Aorta (tissue), 5 donors: ENCODE measurements around the gene PAK4. TPM values are rescaled to one million over a fixed set of nuclear protein-coding genes. Genes with fewer than 3 reads are reported as not detected.

Source experiments
- ATAC-seq: fragments of 200-7000 bp; cut with Tn5 transposase; one replicate; pipeline ENCODE4 v1.9.1; 2022; ENCODE audit warnings: moderate library complexity; ENCODE audit not compliant: low FRiP score
- DNase-seq, 2 donors: peaks; one replicate each; pipeline ENCODE4 v3.0.0-alpha.2; 2020
- H3K27ac ChIP-seq, 2 donors: one replicate each; pipeline ENCODE4 v1.5.1; 2013; ENCODE audit warnings: low read length in 2 of 2, mild to moderate bottlenecking in 2 of 2, moderate library complexity in 2 of 2, control low read depth in 1 of 2, inconsistent platforms in 1 of 2, low read depth in 1 of 2
- H3K27me3 ChIP-seq, 2 donors: one replicate each; pipeline ENCODE4 v1.6.1; 2013; ENCODE audit warnings: control low read depth in 1 of 2, low read length in 1 of 2, mild to moderate bottlenecking in 1 of 2, moderate library complexity in 1 of 2; ENCODE audit not compliant: insufficient read depth in 2 of 2, control insufficient read depth in 1 of 2
- H3K36me3 ChIP-seq, 2 donors: one replicate each; pipeline ENCODE4 v1.6.1; 2013; ENCODE audit warnings: control low read depth in 1 of 2, low read length in 1 of 2, mild to moderate bottlenecking in 1 of 2; ENCODE audit not compliant: insufficient read depth in 2 of 2, control insufficient read depth in 1 of 2
- H3K4me1 ChIP-seq, 2 donors: one replicate each; pipeline ENCODE4 v1.6.1; 2013; ENCODE audit warnings: low read length in 2 of 2, control low read depth in 1 of 2, mild to moderate bottlenecking in 1 of 2, moderate library complexity in 1 of 2; ENCODE audit not compliant: insufficient read depth in 2 of 2, control insufficient read depth in 1 of 2
- H3K4me3 ChIP-seq, 2 donors: one replicate each; pipeline ENCODE4 v1.5.1; 2013; ENCODE audit warnings: low read length in 2 of 2, control low read depth in 1 of 2, mild to moderate bottlenecking in 1 of 2
- H3K9me3 ChIP-seq: one replicate; pipeline ENCODE4 v1.6.1; 2013; ENCODE audit warnings: mild to moderate bottlenecking, low read length; ENCODE audit not compliant: control insufficient read depth
- WGBS, 2 donors: extraction: QIAGEN DNeasy Blood & Tissue Kit; methylation state at CpG; one replicate each; pipeline ENCODE4 v1.1.7; 2013; 5-methylcytosine and 5-hydroxymethylcytosine counted together
- intact Hi-C, 2 donors: fragments of 100-400 bp; cut with DNase I; formaldehyde crosslinking; loops; one replicate each; pipeline versions ENCODE4 v1.14.2 to v1.15.0; 2022
- polyA plus RNA-seq, 2 donors: library from polyadenylated mRNA; stranded (reverse); fragments of 200-250 nt; gene quantifications; one replicate each; pipeline ENCODE4 v1.2.3, GENCODE V29; 2013
- total RNA-seq, 2 donors: library from RNA; stranded (reverse); fragmentation: NEBNext Ultra II Directional; extraction: Animal tissue kit (Norgen Biotek cat#: 25700); gene quantifications; one replicate each; pipeline ENCODE4 v1.2.1, GENCODE V29; 2021
- donor health status: healthy with polysubstance abuse.
- donor health status: Bipolar disorder and iron deficiency.
- donor health status: DM: no; HTN: no; CAD: no.
- donor health status: DM: no; HTN: no; CAD: no.
- donor health status: DM: yes; HTN: yes; CAD: no.

PAK4 gene
- total and polyA plus RNA-seq, 4 donors = 8.0 to 22.2 (median 14.2) TPM

DNA sequence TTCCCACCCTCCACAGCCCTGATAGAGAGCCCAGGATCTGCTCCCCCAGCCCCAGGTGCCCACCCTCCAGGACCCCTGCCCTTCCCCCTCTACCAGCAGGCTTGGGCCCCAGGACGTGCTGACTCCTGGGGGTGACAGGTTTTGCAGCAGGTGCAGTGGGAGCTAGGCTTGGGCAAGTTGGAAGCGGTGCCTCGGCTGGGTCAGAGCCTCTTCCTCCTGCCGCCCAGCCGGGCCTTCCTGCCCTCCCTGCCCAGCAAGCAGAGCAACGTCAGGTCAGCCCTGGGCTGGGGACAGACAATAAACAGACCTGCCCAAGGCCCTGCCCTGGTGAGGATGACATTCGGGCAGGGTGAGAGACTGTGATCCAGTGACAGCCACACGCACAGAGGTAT, 62.0 kb downstream of the PAK4 start:
- intact Hi-C loops = loop anchor here (1.0 to 5.0 kb wide), 2 partner anchors 65 kb away; no protein-coding TSS in a partner anchor
- Histone ChIP-seq H3K36me3 (no peaks in the 10 kb centered on the region), H3K4me1 (no peaks in the 10 kb centered on the region), H3K9me3 (no peaks in the 10 kb centered on the region), H3K27me3 (no peaks in the 10 kb centered on the region), H3K27ac (no peak overlapping the region), H3K4me3 (no peak overlapping the region)
- DNase-seq (no peak), ATAC-seq (no peak)
- WGBS, 2 donors = 43 to 46% methylated on average over 8 of the region's 8 CpGs

DNA sequence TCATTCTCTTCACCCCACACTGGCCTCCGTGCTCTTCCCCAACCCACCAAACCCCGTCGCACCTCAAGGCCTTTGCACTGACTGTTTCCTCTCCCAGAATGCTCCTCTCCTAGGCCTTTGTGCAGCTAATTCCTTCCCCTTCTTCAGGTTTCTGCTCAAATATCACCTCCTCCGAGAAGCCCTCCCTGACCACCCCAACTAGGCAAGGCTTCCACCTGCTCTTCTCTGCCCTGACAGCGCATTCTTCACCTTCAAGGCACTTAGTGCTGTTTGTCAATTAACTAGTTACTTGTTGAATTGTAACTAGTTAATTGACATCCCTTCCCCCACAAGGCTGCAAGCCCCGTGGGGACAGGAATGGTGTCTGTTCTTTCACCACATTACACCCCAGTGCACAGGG, 63.4 kb downstream of the PAK4 start:
- DNase-seq (no peak), ATAC-seq (no peak)
- Histone ChIP-seq H3K27ac (no peak overlapping the region), H3K9me3 (no peaks in the 10 kb centered on the region), H3K36me3 (no peaks in the 10 kb centered on the region), H3K4me3 (no peak overlapping the region), H3K4me1 (no peaks in the 10 kb centered on the region), H3K27me3 (no peaks in the 10 kb centered on the region)
- intact Hi-C loops = loop anchor here in 1 of 2 donors (5.0 kb wide), 1 partner anchor 67 kb away; no protein-coding TSS in a partner anchor
- 72 to 77% methylated on average over 6 of the region's 6 CpGs for WGBS, 2 donors

DNA sequence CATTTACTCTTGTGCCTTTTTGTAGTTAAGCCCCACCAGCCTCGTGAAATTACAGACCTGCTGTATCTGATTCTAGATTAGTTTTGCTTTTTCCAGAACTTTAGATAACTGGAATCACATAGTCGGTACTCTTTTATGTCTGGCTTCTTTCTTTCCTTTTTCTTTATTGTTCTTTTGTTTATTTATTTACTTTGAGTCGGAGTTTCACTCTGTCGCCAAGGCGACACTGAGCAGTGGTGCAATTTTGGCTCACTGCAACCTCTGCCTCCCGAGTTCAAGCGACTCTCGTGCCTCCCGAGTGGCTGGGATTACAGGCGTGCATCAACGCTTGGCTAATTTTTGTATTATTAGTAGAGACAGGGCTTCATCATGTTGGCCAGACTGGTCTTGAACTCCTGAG, 65.2 kb downstream of the PAK4 start:
- Histone ChIP-seq H3K9me3 (no peaks in the 10 kb centered on the region), H3K27ac (no peak overlapping the region), H3K4me3 (no peak overlapping the region), H3K36me3 (no peaks in the 10 kb centered on the region), H3K27me3 (no peaks in the 10 kb centered on the region), H3K4me1 (no peaks in the 10 kb centered on the region)
- intact Hi-C loops = no loop called here
- DNase-seq = no peak
- WGBS, 2 donors = 22 to 26% methylated on average over 11 of the region's 11 CpGs
- no peak for ATAC-seq

DNA sequence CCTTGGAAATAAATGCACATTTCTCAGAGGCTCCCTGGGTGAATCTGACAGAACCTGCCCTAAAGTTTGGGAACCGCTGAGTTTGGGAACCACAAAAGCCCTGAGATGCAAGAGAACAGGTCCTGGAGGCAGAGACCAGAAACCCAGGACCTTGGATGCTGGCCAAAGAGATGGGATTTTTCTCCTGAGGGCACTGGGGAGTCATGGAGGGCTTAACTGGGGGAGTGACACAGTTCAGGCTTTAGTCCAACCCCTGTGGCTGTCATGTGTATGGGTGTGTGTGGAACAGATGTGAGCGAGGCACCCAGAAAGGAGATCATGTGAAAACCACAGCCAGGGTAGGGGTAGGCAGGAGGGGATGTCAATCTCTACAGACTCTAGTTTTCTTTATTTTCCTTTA, 67.3 kb downstream of the PAK4 start:
- H3K36me3 ChIP-seq = no peaks in the 10 kb centered on the region
- no peaks in the 10 kb centered on the region for H3K9me3 ChIP-seq
- no peaks in the 10 kb centered on the region for H3K4me1 ChIP-seq
- no peaks in the 10 kb centered on the region for H3K27me3 ChIP-seq
- DNase-seq (no peak), ATAC-seq (no peak)
- 93 to 98% methylated on average over 2 of the region's 2 CpGs for WGBS, 2 donors
- no peak overlapping the region for H3K4me3 ChIP-seq
- H3K27ac ChIP-seq = no peak overlapping the region
- intact Hi-C loops = no loop called here

DNA sequence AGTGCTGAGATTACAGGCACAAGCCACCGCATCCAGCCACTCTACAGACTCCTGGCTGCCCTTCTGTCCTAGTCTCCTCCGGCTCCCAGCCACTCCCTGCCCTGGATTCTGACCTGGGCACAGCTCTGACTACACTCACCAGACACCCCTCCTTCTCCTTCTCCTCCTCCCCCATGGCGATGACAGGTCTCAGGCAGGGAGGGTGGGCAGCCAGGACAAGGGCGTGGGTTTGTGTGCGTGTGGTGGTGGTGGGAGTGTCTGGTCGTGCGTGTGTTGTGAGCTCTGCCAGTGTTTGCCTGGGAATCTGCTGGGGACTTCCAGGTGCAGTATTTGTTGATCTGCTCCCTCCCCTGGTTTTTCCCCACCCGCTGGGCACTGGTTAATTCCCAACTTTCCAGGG, 68.2 kb downstream of the PAK4 start:
- Histone ChIP-seq H3K36me3 (no peaks in the 10 kb centered on the region), H3K4me3 (no peak overlapping the region), H3K27me3 (no peaks in the 10 kb centered on the region), H3K27ac (no peak overlapping the region), H3K4me1 (no peaks in the 10 kb centered on the region), H3K9me3 (no peaks in the 10 kb centered on the region)
- DNase-seq (no peak), ATAC-seq (no peak)
- 27 to 41% methylated on average over 8 of the region's 8 CpGs for WGBS, 2 donors
- intact Hi-C loops = no loop called here

DNA sequence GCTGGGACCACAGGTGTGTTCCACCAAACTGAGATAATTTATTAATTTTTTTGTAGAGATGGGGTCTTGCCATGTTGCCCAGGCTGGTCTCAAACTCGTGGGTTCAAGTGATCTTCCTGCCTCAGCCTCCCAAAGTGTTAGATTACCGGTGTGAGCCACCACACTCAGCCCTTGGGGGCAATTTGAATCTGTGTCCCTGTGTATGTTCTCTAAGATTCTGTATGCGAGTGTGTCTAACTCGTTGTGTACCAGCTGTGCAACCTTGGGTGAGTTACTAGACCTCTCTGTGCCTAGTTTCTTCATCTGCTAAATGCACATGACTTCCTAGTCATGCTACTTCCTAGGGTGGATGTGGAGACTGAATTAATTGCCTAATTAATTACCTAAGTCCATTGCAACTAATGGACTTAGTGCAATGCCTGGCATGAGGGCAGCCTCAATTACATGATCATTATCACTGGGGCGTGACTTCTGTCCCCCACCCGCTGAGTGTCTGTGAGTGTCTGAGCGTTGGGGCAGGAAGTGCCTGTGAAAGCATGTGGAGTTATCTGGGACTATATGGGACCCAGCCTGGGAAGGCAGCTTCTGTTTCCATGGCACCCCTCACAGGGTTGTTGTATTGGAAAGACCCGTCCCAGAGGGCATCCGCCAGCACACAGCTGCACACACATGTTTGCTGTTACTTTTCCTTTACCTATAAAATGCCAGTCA, 69.4 kb downstream of the PAK4 start:
- H3K27me3 ChIP-seq = no peaks in the 10 kb centered on the region
- no peaks in the 10 kb centered on the region for H3K4me1 ChIP-seq
- no peaks in the 10 kb centered on the region for H3K9me3 ChIP-seq
- no peak overlapping the region for H3K27ac ChIP-seq
- no peak for ATAC-seq
- H3K4me3 ChIP-seq = no peak overlapping the region
- WGBS, 2 donors = 48 to 53% methylated on average over 9 of the region's 9 CpGs
- DNase-seq = no peak
- no peaks in the 10 kb centered on the region for H3K36me3 ChIP-seq
- intact Hi-C loops = no loop called here

DNA sequence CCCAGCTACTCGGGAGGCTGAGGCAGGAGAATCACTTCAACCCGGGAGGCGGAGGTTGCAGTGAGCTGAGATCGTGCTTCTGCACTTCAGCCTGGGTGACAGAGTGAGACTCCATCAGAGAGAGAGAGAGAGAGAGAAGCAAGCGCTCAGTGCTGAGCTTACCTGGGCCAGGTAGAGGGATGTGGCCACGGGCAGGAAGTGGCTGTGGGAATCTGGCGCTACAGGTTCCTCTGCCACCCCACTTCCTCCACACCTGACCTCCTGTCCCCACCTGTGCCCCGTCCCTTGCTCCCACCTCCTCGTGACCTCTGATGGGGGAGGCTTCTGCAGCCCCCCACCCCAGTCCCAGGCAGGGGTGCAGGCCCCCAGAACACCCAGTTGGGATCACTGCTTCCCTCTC, 70.2 kb downstream of the PAK4 start:
- Histone ChIP-seq H3K4me3 (no peak overlapping the region), H3K27ac (no peak overlapping the region), H3K36me3 (no peaks in the 10 kb centered on the region), H3K27me3 (no peaks in the 10 kb centered on the region), H3K4me1 (no peaks in the 10 kb centered on the region), H3K9me3 (no peaks in the 10 kb centered on the region)
- intact Hi-C loops = no loop called here
- ATAC-seq (no peak), DNase-seq (no peak)
- WGBS, 2 donors = 47 to 58% methylated on average over 9 of the region's 9 CpGs

DNA sequence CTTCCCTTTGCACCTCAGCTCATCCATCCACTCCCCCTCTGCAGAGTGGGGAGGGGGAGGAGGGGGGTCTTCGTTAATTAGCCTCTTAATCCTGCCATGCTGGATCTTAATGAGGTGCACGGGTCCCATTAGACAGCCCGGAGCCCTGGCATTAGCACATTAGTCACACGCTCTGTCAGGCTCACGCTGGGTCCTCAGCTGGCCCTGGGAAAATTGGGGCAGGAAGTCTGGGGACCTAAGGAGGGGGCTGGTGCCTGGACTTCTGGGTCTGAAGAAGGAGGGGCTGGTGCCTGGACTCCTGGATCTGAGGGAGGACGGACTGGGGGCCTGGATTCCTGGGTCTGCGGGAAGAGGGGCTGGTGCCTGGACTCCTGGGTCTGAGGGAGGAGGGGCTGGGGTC, 70.7 kb downstream of the PAK4 start:
- Histone ChIP-seq H3K27me3 (no peaks in the 10 kb centered on the region), H3K9me3 (no peaks in the 10 kb centered on the region), H3K4me1 (no peaks in the 10 kb centered on the region), H3K36me3 (no peaks in the 10 kb centered on the region), H3K27ac (no peak overlapping the region), H3K4me3 (no peak overlapping the region)
- ATAC-seq (no peak), DNase-seq (no peak)
- intact Hi-C loops = no loop called here
- 9 to 11% methylated on average over 7 of the region's 7 CpGs for WGBS, 2 donors

DNA sequence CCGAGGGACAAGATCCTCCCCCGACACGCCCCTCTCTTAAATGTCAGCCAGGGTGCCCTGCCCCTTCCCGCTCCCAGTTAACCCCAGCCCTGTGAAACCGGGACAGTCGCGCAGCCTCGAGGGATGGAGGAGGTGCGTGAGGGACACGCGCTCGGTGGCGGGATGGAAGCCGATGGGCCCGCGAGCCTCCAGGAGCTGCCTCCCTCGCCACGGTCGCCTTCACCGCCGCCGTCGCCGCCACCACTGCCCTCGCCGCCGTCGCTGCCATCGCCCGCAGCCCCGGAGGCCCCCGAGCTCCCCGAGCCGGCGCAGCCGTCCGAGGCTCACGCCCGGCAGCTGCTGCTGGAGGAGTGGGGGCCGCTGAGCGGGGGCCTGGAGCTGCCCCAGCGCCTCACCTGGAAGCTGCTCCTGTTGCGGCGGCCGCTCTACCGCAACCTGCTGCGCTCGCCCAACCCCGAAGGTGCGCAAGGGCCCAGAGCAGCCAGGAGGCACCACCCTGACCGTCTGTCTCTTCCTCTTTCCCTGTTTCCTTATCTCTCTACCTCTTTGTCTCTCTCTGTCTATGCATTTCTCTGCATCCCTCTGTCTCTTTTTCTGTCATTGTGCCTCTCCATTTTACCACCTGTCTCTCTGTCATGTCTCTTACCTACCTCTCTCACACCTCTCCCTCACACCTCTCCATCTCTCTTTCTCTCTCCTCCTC, 71.4 kb downstream of the PAK4 start, which contains the start of gene NCCRP1:
Gene NCCRP1, plus strand, starts transcription at position 105 of the 703 bp plus-strand sequence. Its CDS starts 19 bp downstream, at position 124.
- Histone ChIP-seq H3K4me3 (no peak within 1 kb of the TSS), H3K4me1 (no peaks in the 10 kb centered on the region), H3K27ac (no peak within 1 kb of the TSS), H3K27me3 (no peaks in the 10 kb centered on the region), H3K9me3 (no peaks in the 10 kb centered on the region), H3K36me3 (no peaks in the 10 kb centered on the region)
- DNase-seq (no peak), ATAC-seq (no peak)
- intact Hi-C loops = no loop called here
- WGBS, 2 donors = 2% methylated on average over 34 to 51 of the region's 51 CpGs
